ENCODE results near the gene USP9X. TPM values are rescaled to one million over a fixed set of nuclear protein-coding genes. Genes with fewer than 3 reads are reported as not detected.

USP9X gene
- total and polyA plus RNA-seq, 9 of the 15 experiments (the other 6 are each of a cell fraction or from before 2014, with no cell fraction given): 10.9 to 47.8 (median 29.5) TPM

- TF ChIP-seq ZNF407 (IDR thresholded peaks at IDR 0.05; ENCODE audit: low read depth) (no peak), RCOR1 (IDR thresholded peaks at IDR 0.05; ENCODE audit: borderline replicate concordance in 1 of 2, low read depth in 2 of 2, low read length in 2 of 2) (no peak; a peak in 1 of 4 replicates)
Measured at GRCh38 chrX:41086627-41086932, 1.3 kb downstream of the USP9X start (continued).

GRCh38 chrX:41087201-41087600 is 2.0 kb downstream of the USP9X start:
- intact Hi-C loops (cut with micrococcal nuclease): loop anchor here (5.0 kb wide), 2 partner anchors 60 to 75 kb away; no protein-coding TSS in a partner anchor
- in situ Hi-C loops (cut with MboI): no loop called here
- Histone ChIP-seq H3K27ac (ENCODE audit: extremely low read depth, low read depth, low read length) (peak overlapping the region; percentile 100; the same call in 2 of the 3 replicates), H3K9ac (ENCODE audit: insufficient read depth in 1 of 2, low read depth in 2 of 2, low read length in 2 of 2) (peak overlapping the region; percentile 67 to 91), H2AFZ (ENCODE audit: low read depth, low read length) (no peak overlapping the region), H3K9me3 (replicated peaks; ENCODE audit: control insufficient read depth, insufficient read depth, low read depth, low read length) (no peaks in the 10 kb centered on the region), H4K20me1 (replicated peaks; ENCODE audit: control insufficient read depth, insufficient read depth, low read length) (peaks cover 38% of the 10 kb centered on the region), H3K9me1 (ENCODE audit: control insufficient read depth, insufficient read depth, low read length) (no peaks in the 10 kb centered on the region), H3K36me3 (ENCODE audit: control insufficient read depth, insufficient read depth, low read length) (peaks cover 32% of the 10 kb centered on the region), H3K79me2 (ENCODE audit: control insufficient read depth, insufficient read depth, low read length) (peaks cover 69% of the 10 kb centered on the region), H3K27me3 (ENCODE audit: control insufficient read depth in 2 of 2, insufficient read depth in 2 of 2, low read length in 2 of 2) (no peaks in the 10 kb centered on the region), H3K4me1 (replicated peaks in 1 of 2; ENCODE audit: control insufficient read depth in 2 of 2, insufficient read depth in 2 of 2, low read length in 2 of 2) (peaks cover 11 to 16% of the 10 kb centered on the region in 2 experiments; a peak in 4 of 5 replicates), H3K4me3 (peak overlapping the region; percentile 90), H3K4me2 (ENCODE audit: insufficient read depth, low read length) (peak overlapping the region; percentile 85)
- BruUV-seq (replicated peaks): TSS peak; percentile 31
- WGBS (ENCODE audit: insufficient coverage, low coverage, missing lambda C conversion rate): 0% methylated on average over 6 of the region's 6 CpGs
- ChIA-PET POLR2A (interaction anchor here (1.5 kb wide), 1 partner anchor 8 kb away, joined by 3 read pairs; no protein-coding TSS in a partner anchor), CTCF (ENCODE audit: low intra/inter-chr PET ratio) (no interaction called here)
- DNase-seq (ENCODE audit: extremely low read depth in 1 of 4, low spot score in 3 of 4) (no peak), FAIRE-seq (no peak), ATAC-seq (no peak)
- peak in 1 of 3 experiments; percentile 51 for TF ChIP-seq YY1 (IDR thresholded peaks at IDR 0.05; ENCODE audit: borderline replicate concordance in 1 of 3, control insufficient read depth in 1 of 3, extremely low read depth in 1 of 3, insufficient read depth in 3 of 3, insufficient read length in 1 of 3, insufficient replicate concordance in 2 of 3, low read depth in 1 of 3, low read length in 2 of 3)
- no peak for TF ChIP-seq ETV1 (tag; conservative IDR thresholded peaks at IDR 0.05; ENCODE audit: low read depth)
- no peak for TF ChIP-seq FOXM1 (IDR thresholded peaks at IDR 0.05; ENCODE audit: low read depth)
- TF ChIP-seq FOXM1 (CRISPR knock-in tag; IDR thresholded peaks at IDR 0.05; ENCODE audit: low read depth): no peak
- TF ChIP-seq ZNF79 (CRISPR knock-in tag; IDR thresholded peaks at IDR 0.05; ENCODE audit: low read depth): no peak
- TF ChIP-seq NFRKB (IDR thresholded peaks at IDR 0.05; ENCODE audit: low read depth): no peak
- no peak for TF ChIP-seq HMG20B (CRISPR knock-in tag; IDR thresholded peaks at IDR 0.05)
- TF ChIP-seq HMBOX1 (IDR thresholded peaks at IDR 0.05): peak; percentile 91
- no peak for TF ChIP-seq HDAC2 (IDR thresholded peaks at IDR 0.05)
- TF ChIP-seq PURB (CRISPR knock-in tag; IDR thresholded peaks at IDR 0.05; ENCODE audit: low read depth): no peak
- TF ChIP-seq ZNF212 (CRISPR knock-in tag; IDR thresholded peaks at IDR 0.05): no peak
